SJSA1 (cell line): ENCODE data around the gene LMOD3. TPM values are rescaled to one million over a fixed set of nuclear protein-coding genes. Genes with fewer than 3 reads are reported as not detected.

Experiments used
- DNase-seq, 2 experiments: peaks; one replicate each; pipeline ENCODE4 v3.0.0-alpha.2; 2015 to 2020; ENCODE audit warnings: low spot score in 2 of 2, low read depth in 1 of 2
- H3K27ac ChIP-seq: fragments of 250-450 bp; sonication (Bioruptor Pico); 2 replicates; pipeline ENCODE4 v1.5.1; 2020; ENCODE audit warnings: mild to moderate bottlenecking, moderate library complexity
- H3K27me3 ChIP-seq: fragments of 250-450 bp; sonication (Bioruptor Pico); replicated peaks from 2 replicates; pipeline ENCODE4 v1.5.1; 2020; ENCODE audit warnings: mild to moderate bottlenecking, moderate library complexity
- H3K36me3 ChIP-seq: fragments of 250-450 bp; sonication (Bioruptor Pico); 2 replicates; pipeline ENCODE4 v1.5.1; 2020; ENCODE audit warnings: mild to moderate bottlenecking
- H3K4me1 ChIP-seq: fragments of 250-450 bp; sonication (Bioruptor Pico); replicated peaks from 2 replicates; pipeline ENCODE4 v1.6.1; 2021; ENCODE audit warnings: mild to moderate bottlenecking
- H3K4me3 ChIP-seq: fragments of 250-450 bp; sonication (Bioruptor Pico); 2 replicates; pipeline ENCODE4 v1.5.1; 2020; ENCODE audit warnings: mild to moderate bottlenecking
- H3K9me3 ChIP-seq: fragments of 250-450 bp; sonication (Bioruptor Pico); replicated peaks from 2 replicates; pipeline ENCODE4 v1.5.1; 2020; ENCODE audit warnings: mild to moderate bottlenecking
- total RNA-seq: library from RNA; depleted of rRNA; stranded (reverse); fragments of >200 nt; shearing (Covaris generic); gene quantifications from 2 replicates; pipeline ENCODE4 v1.2.3, GENCODE V29; 2014

The LMOD3 gene
- total RNA-seq, 1 experiment from 2014 or later, result not detected

DNA sequence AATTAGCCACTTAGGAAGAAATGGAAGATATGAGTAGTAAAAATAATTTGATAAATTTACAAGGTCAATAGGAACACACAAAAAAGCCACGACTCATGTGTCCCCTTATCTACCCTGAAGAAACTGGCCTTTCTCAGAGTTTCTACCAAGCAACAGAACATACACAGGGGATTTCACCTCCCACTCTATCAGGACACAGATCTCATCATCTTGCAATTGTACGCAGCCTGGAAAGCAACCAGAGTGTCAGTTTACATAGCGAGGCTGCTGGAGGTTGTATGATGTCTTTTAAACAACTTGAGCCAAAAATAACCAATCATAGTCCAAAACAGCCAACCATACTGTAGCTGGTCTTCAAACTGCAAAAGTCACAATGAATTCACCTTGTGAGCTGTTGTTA, 19.7 kb upstream of the LMOD3 start:
- Histone ChIP-seq H3K27ac (no peak overlapping the region), H3K9me3 (no peaks in the 10 kb centered on the region), H3K27me3 (no peaks in the 10 kb centered on the region), H3K4me1 (no peaks in the 10 kb centered on the region), H3K4me3 (no peak overlapping the region), H3K36me3 (no peaks in the 10 kb centered on the region)
- DNase-seq, result no peak

DNA sequence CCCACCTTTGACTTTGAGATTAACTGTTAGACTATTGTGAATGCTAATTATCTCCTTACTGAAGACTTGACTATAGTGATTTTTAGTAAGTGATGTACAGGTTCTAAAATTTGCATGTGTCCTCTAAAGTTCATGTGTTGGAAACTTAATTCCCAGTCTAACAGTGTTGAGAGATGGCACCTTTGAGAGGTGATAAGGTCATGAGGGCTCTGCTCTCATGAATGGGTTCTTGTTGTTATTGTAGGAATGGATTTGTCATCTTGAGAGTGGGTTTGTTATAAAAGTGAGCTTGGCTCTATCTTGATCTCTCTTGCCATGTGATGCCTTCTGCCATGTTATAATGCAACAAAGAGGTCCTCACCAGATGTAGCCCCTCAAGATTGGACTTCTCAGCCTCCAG, 18.9 kb upstream of the LMOD3 start:
- no peak overlapping the region for H3K4me3 ChIP-seq
- no peaks in the 10 kb centered on the region for H3K27me3 ChIP-seq
- DNase-seq, result no peak
- no peak overlapping the region for H3K27ac ChIP-seq
- H3K9me3 ChIP-seq, result no peaks in the 10 kb centered on the region
- no peaks in the 10 kb centered on the region for H3K36me3 ChIP-seq
- no peaks in the 10 kb centered on the region for H3K4me1 ChIP-seq

DNA sequence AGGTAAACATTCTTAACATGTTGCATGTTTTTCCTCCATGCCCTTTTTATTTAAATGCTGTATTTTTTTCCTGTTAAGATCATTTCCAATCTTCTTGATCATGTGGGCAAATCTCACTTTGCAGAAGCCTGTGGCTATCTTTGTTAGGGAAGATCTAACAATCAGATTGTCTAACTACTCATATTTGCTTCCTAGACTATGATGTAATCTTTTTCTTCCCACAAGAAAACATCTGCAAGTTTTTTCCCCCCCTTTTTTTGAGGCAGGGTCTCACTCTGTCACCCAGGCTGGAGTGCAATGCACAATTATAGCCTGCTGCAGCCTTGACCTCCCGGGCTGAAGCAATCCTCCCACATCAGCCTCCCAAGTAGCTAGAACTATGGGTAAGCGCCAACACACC, 15.0 kb upstream of the LMOD3 start:
- Histone ChIP-seq H3K27me3 (no peaks in the 10 kb centered on the region), H3K4me1 (no peaks in the 10 kb centered on the region), H3K9me3 (no peaks in the 10 kb centered on the region), H3K27ac (no peak overlapping the region), H3K36me3 (no peaks in the 10 kb centered on the region), H3K4me3 (no peak overlapping the region)
- no peak for DNase-seq

DNA sequence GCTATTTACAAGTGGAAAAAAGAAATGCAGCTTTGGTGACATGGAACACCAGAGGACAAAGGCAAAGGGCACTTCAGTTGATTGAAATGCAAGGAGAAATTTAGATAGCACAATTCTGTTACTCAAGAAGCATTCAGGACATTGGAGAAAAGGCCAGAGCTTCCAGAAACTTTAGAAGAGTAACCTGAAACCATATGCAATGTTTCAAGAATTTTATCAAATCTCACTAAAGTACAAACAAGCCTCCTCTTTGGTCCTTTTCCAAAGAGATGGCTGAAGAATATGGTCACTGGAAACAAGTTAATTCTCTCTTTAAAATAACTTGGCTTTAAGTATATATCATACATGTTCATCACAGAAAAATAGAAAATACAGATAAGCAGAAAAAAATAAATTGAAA, 14.6 kb upstream of the LMOD3 start:
- Histone ChIP-seq H3K27me3 (no peaks in the 10 kb centered on the region), H3K4me1 (no peaks in the 10 kb centered on the region), H3K9me3 (no peaks in the 10 kb centered on the region), H3K4me3 (no peak overlapping the region), H3K36me3 (no peaks in the 10 kb centered on the region), H3K27ac (no peak overlapping the region)
- no peak for DNase-seq

DNA sequence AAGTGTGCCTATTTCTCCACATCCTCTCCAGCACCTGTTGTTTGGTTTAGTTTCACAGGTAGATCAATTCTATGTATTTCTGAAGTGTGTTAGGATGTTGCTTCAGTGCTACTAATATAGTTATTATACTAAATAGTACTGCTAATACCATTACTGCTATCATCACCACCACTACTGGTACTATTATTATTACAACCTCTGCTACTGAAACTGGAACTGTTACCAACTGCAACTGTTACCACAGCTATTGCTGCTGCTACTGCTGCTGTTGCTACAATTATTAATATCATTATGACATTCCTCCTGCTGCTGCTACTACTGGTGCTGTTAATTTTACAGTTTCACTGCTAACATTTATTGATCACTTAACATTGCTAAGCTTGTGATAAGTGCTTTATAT, 8.3 kb upstream of the LMOD3 start:
- Histone ChIP-seq H3K4me3 (no peak overlapping the region), H3K9me3 (no peaks in the 10 kb centered on the region), H3K27me3 (peaks cover 4% of the 10 kb centered on the region; the same call in 1 of the 2 replicates), H3K4me1 (no peaks in the 10 kb centered on the region), H3K27ac (no peak overlapping the region), H3K36me3 (no peaks in the 10 kb centered on the region)
- no peak for DNase-seq

DNA sequence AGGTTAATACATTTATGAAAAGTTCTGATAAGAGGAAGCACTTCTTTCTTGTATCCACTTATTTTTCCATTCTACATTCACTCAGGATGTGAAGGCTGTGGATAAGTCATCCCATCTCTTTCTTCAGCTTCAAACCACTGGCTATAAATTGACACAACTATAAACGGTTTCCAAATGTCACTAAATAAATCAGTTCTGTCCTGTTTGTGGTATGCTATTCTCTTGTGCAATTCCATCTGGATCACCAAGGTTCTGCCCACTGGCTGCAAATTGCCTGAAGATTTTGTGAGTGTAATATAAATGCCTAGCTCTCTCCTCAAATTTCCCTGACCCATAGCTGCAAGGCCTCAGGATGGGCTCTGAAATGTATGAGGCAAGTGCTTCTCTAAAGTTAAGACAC, 7.1 kb upstream of the LMOD3 start:
- Histone ChIP-seq H3K9me3 (no peaks in the 10 kb centered on the region), H3K4me1 (no peaks in the 10 kb centered on the region), H3K36me3 (no peaks in the 10 kb centered on the region), H3K27me3 (peaks cover 4% of the 10 kb centered on the region; the same call in 1 of the 2 replicates), H3K4me3 (no peak overlapping the region), H3K27ac (no peak overlapping the region)
- no peak for DNase-seq

DNA sequence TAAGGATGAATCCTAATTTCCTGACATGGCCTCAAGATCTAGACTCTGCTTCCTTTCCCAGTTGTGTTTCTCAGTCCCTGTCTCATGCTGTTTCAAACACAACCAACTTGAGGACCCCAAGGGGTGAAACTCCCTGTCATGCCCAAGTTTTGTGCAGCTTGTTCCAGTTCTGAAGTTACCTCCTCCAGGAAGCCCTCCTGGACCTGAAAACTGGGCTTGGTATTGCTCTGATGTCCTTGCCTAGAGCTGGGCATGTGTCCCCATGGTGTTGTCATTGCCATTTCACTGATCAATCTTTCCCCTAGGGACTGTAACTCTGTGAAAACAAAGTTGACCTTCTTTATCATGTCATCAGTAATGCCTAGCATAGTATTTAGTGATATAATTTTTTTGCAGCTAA, 6.1 kb upstream of the LMOD3 start:
- no peaks in the 10 kb centered on the region for H3K9me3 ChIP-seq
- no peak overlapping the region for H3K4me3 ChIP-seq
- H3K36me3 ChIP-seq, result no peaks in the 10 kb centered on the region
- no peak overlapping the region for H3K27ac ChIP-seq
- peaks cover 4% of the 10 kb centered on the region; the same call in 1 of the 2 replicates for H3K27me3 ChIP-seq
- H3K4me1 ChIP-seq, result no peaks in the 10 kb centered on the region
- DNase-seq, result no peak

DNA sequence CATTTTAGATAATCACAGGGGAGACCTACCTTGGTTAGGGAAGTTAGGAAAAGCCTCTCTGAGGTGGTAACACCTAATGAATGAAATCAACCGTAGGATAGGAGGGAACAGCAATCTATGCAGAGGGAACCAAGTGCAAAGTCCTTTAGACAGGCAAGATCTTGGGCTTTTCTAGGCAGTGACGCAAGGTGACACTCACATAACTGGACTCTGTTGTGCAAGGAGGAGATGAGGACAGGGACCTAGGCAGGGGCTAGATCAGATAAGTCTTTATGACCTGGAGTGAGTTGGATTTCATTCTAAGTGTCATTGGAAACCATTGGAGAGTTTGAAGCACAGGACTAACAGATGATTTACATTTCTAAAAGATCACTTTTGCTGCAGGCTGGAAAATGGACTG, 4.6 kb upstream of the LMOD3 start:
- peaks cover 8% of the 10 kb centered on the region; the same call in 1 of the 2 replicates for H3K27me3 ChIP-seq
- DNase-seq, result no peak

DNA sequence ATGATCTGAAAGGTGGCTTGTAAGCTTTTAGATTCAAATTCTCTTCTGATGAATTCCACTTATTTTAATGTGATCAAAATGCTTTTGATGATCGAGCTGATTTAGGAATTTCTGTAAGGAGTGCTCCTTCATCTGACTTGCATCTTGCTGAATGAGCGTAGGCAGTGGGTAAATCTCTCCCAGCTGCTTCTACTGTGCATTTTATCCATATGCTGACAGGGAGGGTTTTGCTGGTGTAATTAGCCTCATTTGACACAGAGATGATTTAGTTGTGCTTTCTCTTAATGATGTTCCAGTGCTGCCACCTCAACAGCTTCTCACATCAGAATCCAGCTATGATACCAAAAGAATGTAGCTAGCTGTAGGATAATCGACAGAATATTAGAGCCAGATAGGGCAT, 3.8 kb upstream of the LMOD3 start:
- H3K4me3 ChIP-seq, result no peak overlapping the region
- H3K36me3 ChIP-seq, result no peaks in the 10 kb centered on the region
- no peak overlapping the region for H3K27ac ChIP-seq
- no peaks in the 10 kb centered on the region for H3K4me1 ChIP-seq
- no peaks in the 10 kb centered on the region for H3K9me3 ChIP-seq
- peaks cover 8% of the 10 kb centered on the region; the same call in 1 of the 2 replicates for H3K27me3 ChIP-seq
- DNase-seq, result no peak

More for the DNA sequence above, 4.6 kb upstream of the LMOD3 start:
- Histone ChIP-seq H3K9me3 (no peaks in the 10 kb centered on the region), H3K27ac (no peak overlapping the region), H3K36me3 (no peaks in the 10 kb centered on the region), H3K4me1 (no peaks in the 10 kb centered on the region), H3K4me3 (no peak overlapping the region)

DNA sequence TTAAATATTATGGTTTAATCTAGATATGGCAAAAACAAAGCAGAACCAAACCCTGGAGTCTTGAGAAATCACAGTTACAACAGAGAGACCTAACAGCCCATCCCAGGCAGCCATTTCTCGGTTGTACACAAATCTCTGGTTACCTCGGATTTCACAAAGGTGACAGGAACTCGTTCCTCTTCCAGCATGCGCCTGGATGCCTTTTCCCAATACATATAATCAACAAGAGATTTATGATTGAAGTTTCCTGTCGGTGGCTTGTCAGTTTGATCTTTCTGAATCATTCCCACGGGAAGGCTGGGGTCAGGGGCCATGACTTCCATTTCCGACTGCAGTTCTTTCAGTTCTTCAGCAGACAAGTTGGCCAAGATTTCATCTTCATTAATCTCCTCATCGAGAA, 445 bp downstream of the LMOD3 start:
- no peak overlapping the region for H3K27ac ChIP-seq
- no peaks in the 10 kb centered on the region for H3K9me3 ChIP-seq
- H3K4me1 ChIP-seq, result no peaks in the 10 kb centered on the region
- H3K4me3 ChIP-seq, result no peak overlapping the region
- no peaks in the 10 kb centered on the region for H3K36me3 ChIP-seq
- no peak for DNase-seq
- H3K27me3 ChIP-seq, result peaks cover 8% of the 10 kb centered on the region; the same call in 1 of the 2 replicates

DNA sequence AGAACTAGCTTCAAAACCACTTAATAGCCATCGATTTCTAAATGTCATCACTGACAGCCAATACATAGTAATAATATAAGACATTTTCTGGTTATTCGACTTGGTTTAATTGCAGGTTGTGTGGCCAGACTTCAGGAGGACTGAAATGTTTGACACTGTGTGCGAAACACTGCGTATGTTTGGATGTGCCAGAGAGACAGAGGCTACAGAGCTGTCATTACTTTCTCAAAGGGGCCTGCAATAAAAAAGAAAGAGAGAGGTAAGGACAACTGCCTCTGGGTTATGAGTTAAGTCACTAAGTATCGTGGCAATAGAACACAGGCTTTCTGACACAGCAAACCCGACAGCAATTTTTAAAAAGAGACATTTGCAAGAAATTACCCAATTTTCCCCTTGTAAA, 882 bp downstream of the LMOD3 start:
- H3K4me3 ChIP-seq, result no peak overlapping the region
- no peak for DNase-seq
- peaks cover 8% of the 10 kb centered on the region; the same call in 1 of the 2 replicates for H3K27me3 ChIP-seq
- no peaks in the 10 kb centered on the region for H3K9me3 ChIP-seq
- H3K27ac ChIP-seq, result no peak overlapping the region
- H3K4me1 ChIP-seq, result no peaks in the 10 kb centered on the region
- no peaks in the 10 kb centered on the region for H3K36me3 ChIP-seq

DNA sequence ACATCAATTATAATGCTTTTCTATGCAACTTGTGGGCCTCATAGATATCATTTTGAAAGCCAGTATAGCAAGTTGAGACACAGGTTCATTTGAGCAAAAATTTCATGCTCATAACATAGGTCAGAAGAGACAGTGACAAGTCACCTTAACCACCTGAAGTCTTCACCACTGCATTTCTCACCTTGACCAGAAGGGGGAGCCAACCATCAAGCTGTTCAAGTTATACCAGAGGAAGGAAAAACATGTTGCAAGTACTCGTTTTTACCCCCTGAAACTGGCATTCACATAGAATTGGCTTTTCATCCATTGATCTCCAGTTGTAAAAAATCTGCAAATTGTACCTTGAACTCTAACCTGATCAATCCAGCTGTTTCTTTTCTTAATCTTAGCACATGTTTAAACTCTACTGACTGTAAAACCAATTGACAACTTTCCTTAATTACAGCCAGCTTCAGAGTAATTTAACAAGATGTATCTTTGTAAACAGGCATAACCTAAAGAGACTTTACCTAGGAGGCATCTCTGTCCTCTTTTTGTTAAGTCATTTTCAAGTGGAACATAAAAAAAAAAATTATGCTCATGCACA, 1.4 kb downstream of the LMOD3 start:
- no peak overlapping the region for H3K27ac ChIP-seq
- H3K4me3 ChIP-seq, result no peak overlapping the region
- 0 out of 2 replicates have a peak, but pooled peaks cover 4% of the 10 kb centered on the region for H3K27me3 ChIP-seq
- no peaks in the 10 kb centered on the region for H3K4me1 ChIP-seq
- no peaks in the 10 kb centered on the region for H3K36me3 ChIP-seq
- H3K9me3 ChIP-seq, result no peaks in the 10 kb centered on the region
- DNase-seq, result peak; percentile 56 to 60

DNA sequence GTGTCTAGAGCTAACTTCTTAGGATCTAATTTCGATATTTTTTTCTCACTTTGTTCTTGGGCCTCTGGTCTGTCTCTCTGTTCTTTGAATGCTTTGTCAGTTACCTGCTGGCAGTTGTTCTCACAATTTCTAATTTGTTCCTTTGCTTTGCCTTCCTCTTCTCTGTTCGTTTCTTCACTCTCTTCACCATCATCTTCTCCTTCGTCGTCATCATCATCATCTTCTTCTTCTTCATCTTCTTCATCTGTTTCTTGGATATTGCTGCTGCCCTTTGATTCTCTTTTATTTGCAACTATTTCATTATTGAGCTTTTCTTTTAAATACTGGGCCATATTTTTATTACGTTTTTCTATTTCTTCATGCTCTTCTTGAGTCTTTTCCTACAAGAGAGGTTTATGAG, 2.7 kb downstream of the LMOD3 start:
- Histone ChIP-seq H3K27ac (no peak overlapping the region), H3K27me3 (0 out of 2 replicates have a peak, but pooled peaks cover 4% of the 10 kb centered on the region), H3K4me3 (no peak overlapping the region), H3K9me3 (no peaks in the 10 kb centered on the region), H3K4me1 (peaks cover 4% of the 10 kb centered on the region; the same call in 1 of the 2 replicates), H3K36me3 (no peaks in the 10 kb centered on the region)
- no peak for DNase-seq

DNA sequence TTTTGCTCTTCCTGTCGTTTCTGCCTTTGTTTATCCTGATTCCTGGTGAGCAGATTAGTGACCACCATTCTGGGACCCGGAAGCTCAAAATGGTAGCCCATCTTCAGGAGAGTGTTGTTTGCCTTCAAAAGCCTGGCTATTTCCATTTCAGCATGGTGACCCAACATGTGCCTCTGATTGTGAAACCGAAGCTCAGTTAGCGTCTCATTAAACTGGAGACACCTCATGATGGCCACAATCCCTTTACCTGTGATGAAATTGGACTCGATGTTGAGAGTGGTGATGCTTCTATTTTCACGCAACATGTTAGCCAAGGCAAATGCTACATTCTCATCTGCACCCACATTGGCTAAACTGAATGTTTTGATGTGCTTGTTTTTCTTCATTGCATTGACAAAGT, 3.3 kb downstream of the LMOD3 start:
- Histone ChIP-seq H3K4me3 (no peak overlapping the region), H3K9me3 (no peaks in the 10 kb centered on the region), H3K27me3 (0 out of 2 replicates have a peak, but pooled peaks cover 4% of the 10 kb centered on the region), H3K36me3 (no peaks in the 10 kb centered on the region), H3K4me1 (peaks cover 4% of the 10 kb centered on the region; the same call in 1 of the 2 replicates), H3K27ac (no peak overlapping the region)
- no peak for DNase-seq

DNA sequence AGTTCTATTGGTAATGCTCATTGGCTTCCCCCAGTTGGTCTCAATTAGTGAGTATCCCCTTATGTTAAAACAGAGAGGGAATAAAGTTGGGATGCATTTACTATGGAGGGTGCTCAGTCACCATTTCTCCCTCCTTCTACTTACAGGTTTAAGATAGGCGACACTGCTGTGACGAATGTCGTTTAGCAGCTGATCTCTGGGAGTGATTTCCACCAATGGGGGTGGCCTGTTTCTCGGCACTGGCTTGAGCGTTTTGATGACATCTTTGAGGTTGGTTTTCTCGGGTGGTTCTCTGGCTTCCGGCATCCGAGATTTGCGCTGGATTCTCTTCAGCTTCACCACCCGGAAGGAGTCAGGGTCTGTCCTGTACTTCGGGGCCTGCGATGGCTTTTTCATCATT, 3.8 kb downstream of the LMOD3 start:
- no peaks in the 10 kb centered on the region for H3K9me3 ChIP-seq
- H3K4me3 ChIP-seq, result no peak overlapping the region
- 0 out of 2 replicates have a peak, but pooled peaks cover 4% of the 10 kb centered on the region for H3K27me3 ChIP-seq
- no peak overlapping the region for H3K27ac ChIP-seq
- no peak for DNase-seq
- no peaks in the 10 kb centered on the region for H3K36me3 ChIP-seq
- H3K4me1 ChIP-seq, result peaks cover 4% of the 10 kb centered on the region; the same call in 1 of the 2 replicates
